ENCODE results near the gene ATXN1.
A peak's percentile ranks its signal among the peaks of the same experiment; 100 is the strongest.

The ATXN1 gene

DNA sequence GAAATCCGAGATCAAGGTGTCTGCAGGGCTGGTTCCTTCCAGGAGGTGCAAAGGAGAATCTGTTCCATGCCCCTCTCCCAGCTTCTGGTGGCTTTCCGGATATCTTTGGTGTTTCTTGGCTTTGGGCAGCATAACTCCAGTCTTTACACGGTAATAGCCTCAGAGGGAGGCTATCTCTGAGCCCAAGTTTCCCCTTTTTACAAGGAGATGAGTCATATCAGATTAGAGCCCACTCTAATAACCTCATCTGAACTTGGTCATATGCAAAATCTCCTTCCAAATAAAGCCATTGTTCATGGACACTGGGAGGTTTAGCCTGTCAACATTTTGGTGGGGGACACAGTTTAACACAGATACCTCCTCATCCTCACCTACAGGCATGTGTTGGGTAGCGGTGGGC lies 213.7 kb downstream of the ATXN1 start:
- Histone ChIP-seq H3K79me2 (ENCODE audit: control insufficient read depth, insufficient read depth, low read length) (no peaks in the 10 kb centered on the region), H3K18ac (ENCODE audit: low read length) (no peak overlapping the region), H3K56ac (ENCODE audit: low read length) (no peak overlapping the region), H4K5ac (ENCODE audit: low read length) (no peak overlapping the region), H2AK5ac (ENCODE audit: low read length) (no peak overlapping the region), H3K4me2 (ENCODE audit: low read length) (no peak overlapping the region), H3K23ac (ENCODE audit: low read length) (no peak overlapping the region), H3K4me3 (ENCODE audit: low read length) (no peak overlapping the region), H2BK5ac (ENCODE audit: low read length) (no peak overlapping the region), H2BK120ac (ENCODE audit: low read depth, low read length) (no peak overlapping the region), H3K27me3 (ENCODE audit: insufficient read depth, low read length, poor library complexity) (no peaks in the 10 kb centered on the region), H3K36me3 (ENCODE audit: control insufficient read depth, insufficient read depth, low read length) (no peaks in the 10 kb centered on the region), H3K9ac (ENCODE audit: low read length) (no peak overlapping the region), H3K27ac (ENCODE audit: low read depth, low read length) (no peak overlapping the region), H3K4ac (ENCODE audit: low read depth, low read length) (no peak overlapping the region), H3K4me1 (ENCODE audit: control insufficient read depth, low read depth, low read length) (no peaks in the 10 kb centered on the region), H4K8ac (ENCODE audit: low read depth, low read length) (no peak overlapping the region), H3K79me1 (ENCODE audit: low read length) (no peaks in the 10 kb centered on the region), H2BK15ac (replicated peaks; ENCODE audit: low read depth) (no peak overlapping the region)
- no CpG with 5 or more reads among the region's 4 CpGs for WGBS (ENCODE audit: extremely low coverage, insufficient coverage, low lambda C conversion rate)
- no peak for DNase-seq

DNA sequence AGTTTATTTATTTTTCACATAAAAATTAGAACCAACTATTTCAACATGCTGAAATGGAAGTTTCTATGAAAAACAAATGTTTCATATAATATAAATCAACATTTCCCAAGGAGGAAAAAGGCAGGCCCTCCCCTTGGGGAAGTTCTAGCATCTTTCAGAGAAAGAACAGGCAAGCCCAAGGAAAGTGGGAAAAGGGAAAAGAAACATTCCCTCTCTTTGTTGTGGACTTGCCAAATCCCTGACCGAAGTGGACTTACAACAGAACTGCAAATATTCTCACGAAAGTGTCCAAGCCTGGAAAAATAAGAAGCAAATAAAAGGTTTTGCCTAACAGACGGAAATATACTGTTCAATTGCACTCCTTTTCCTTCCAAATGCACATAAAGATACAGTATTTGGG lies 214.4 kb downstream of the ATXN1 start:
- no peak overlapping the region for H3K4ac ChIP-seq (ENCODE audit: low read depth, low read length)
- H3K79me2 ChIP-seq (ENCODE audit: control insufficient read depth, insufficient read depth, low read length) = no peaks in the 10 kb centered on the region
- no peak overlapping the region for H2BK120ac ChIP-seq (ENCODE audit: low read depth, low read length)
- no peak overlapping the region for H3K23ac ChIP-seq (ENCODE audit: low read length)
- no peak for DNase-seq
- H3K27me3 ChIP-seq (ENCODE audit: insufficient read depth, low read length, poor library complexity) = no peaks in the 10 kb centered on the region
- no peak overlapping the region for H3K18ac ChIP-seq (ENCODE audit: low read length)
- no peak overlapping the region for H2BK5ac ChIP-seq (ENCODE audit: low read length)
- WGBS (ENCODE audit: extremely low coverage, insufficient coverage, low lambda C conversion rate) = no CpG with 5 or more reads among the region's 3 CpGs
- no peak overlapping the region for H4K8ac ChIP-seq (ENCODE audit: low read depth, low read length)
- no peak overlapping the region for H3K27ac ChIP-seq (ENCODE audit: low read depth, low read length)
- H3K4me3 ChIP-seq (ENCODE audit: low read length) = no peak overlapping the region
- H2BK15ac ChIP-seq (replicated peaks; ENCODE audit: low read depth) = no peak overlapping the region
- H3K4me2 ChIP-seq (ENCODE audit: low read length) = no peak overlapping the region
- no peaks in the 10 kb centered on the region for H3K36me3 ChIP-seq (ENCODE audit: control insufficient read depth, insufficient read depth, low read length)
- no peaks in the 10 kb centered on the region for H3K4me1 ChIP-seq (ENCODE audit: control insufficient read depth, low read depth, low read length)
- no peak overlapping the region for H4K5ac ChIP-seq (ENCODE audit: low read length)
- no peak overlapping the region for H2AK5ac ChIP-seq (ENCODE audit: low read length)
- no peak overlapping the region for H3K56ac ChIP-seq (ENCODE audit: low read length)
- no peaks in the 10 kb centered on the region for H3K79me1 ChIP-seq (ENCODE audit: low read length)
- H3K9ac ChIP-seq (ENCODE audit: low read length) = no peak overlapping the region

DNA sequence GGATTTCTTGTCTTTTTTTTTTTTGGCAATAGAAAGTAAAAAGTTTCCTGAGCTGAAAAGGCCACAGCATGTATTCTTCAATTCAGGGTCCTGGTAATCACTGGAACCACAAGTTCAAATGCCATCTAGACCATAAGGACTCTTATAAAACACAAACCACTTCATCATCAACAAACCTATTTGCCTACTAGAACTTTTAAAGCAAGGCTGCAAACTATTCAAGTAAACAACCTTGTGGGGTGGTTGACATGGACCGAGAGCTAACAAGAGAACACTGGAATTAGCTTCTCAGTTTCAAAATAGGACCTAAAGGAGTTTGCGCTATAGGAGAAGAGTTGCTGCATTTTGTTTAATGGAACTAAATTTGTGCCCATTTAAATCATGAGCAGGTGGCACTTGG lies 215.9 kb downstream of the ATXN1 start:
- Histone ChIP-seq H3K4me2 (ENCODE audit: low read length) (no peak overlapping the region), H3K18ac (ENCODE audit: low read length) (no peak overlapping the region), H4K8ac (ENCODE audit: low read depth, low read length) (no peak overlapping the region), H4K5ac (ENCODE audit: low read length) (no peak overlapping the region), H3K4me1 (ENCODE audit: control insufficient read depth, low read depth, low read length) (no peaks in the 10 kb centered on the region), H3K27me3 (ENCODE audit: insufficient read depth, low read length, poor library complexity) (no peaks in the 10 kb centered on the region), H3K4me3 (ENCODE audit: low read length) (no peak overlapping the region), H2BK120ac (ENCODE audit: low read depth, low read length) (no peak overlapping the region), H3K56ac (ENCODE audit: low read length) (no peak overlapping the region), H3K36me3 (ENCODE audit: control insufficient read depth, insufficient read depth, low read length) (no peaks in the 10 kb centered on the region), H3K4ac (ENCODE audit: low read depth, low read length) (no peak overlapping the region), H3K27ac (ENCODE audit: low read depth, low read length) (no peak overlapping the region), H2BK5ac (ENCODE audit: low read length) (no peak overlapping the region), H3K23ac (ENCODE audit: low read length) (no peak overlapping the region), H3K79me2 (ENCODE audit: control insufficient read depth, insufficient read depth, low read length) (no peaks in the 10 kb centered on the region), H2AK5ac (ENCODE audit: low read length) (no peak overlapping the region), H2BK15ac (replicated peaks; ENCODE audit: low read depth) (no peak overlapping the region), H3K79me1 (ENCODE audit: low read length) (no peaks in the 10 kb centered on the region), H3K9ac (ENCODE audit: low read length) (no peak overlapping the region)
- WGBS (ENCODE audit: extremely low coverage, insufficient coverage, low lambda C conversion rate) = no CpG with 5 or more reads among the region's 2 CpGs
- DNase-seq = no peak

DNA sequence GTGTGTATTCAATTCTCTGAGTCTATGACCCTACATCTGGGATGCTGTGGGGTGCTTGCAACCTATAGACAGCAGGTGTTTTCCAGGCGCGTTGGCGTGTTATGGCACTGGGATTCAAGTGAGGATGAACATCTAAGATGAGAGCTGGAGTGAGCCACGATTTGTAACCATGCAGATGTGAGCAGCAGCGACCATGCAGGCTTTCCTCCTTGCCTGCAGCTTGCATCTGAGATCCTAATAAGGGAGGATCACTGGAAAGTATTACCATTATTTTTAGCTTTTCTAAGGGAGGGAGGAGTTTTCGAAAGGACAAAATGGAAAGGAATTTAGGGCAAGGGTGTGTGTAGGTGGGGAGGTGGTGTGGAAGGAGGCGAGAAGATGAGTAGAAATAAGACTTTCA lies 216.7 kb downstream of the ATXN1 start:
- Histone ChIP-seq H2BK15ac (replicated peaks; ENCODE audit: low read depth) (no peak overlapping the region), H3K4me3 (ENCODE audit: low read length) (no peak overlapping the region), H3K4me1 (ENCODE audit: control insufficient read depth, low read depth, low read length) (no peaks in the 10 kb centered on the region), H2BK120ac (ENCODE audit: low read depth, low read length) (no peak overlapping the region), H3K18ac (ENCODE audit: low read length) (no peak overlapping the region), H3K9ac (ENCODE audit: low read length) (no peak overlapping the region), H2BK5ac (ENCODE audit: low read length) (no peak overlapping the region), H2AK5ac (ENCODE audit: low read length) (no peak overlapping the region), H4K5ac (ENCODE audit: low read length) (no peak overlapping the region), H3K4ac (ENCODE audit: low read depth, low read length) (no peak overlapping the region), H3K79me1 (ENCODE audit: low read length) (no peaks in the 10 kb centered on the region), H3K56ac (ENCODE audit: low read length) (no peak overlapping the region), H4K8ac (ENCODE audit: low read depth, low read length) (no peak overlapping the region), H3K36me3 (ENCODE audit: control insufficient read depth, insufficient read depth, low read length) (no peaks in the 10 kb centered on the region), H3K27ac (ENCODE audit: low read depth, low read length) (no peak overlapping the region), H3K27me3 (ENCODE audit: insufficient read depth, low read length, poor library complexity) (no peaks in the 10 kb centered on the region), H3K4me2 (ENCODE audit: low read length) (no peak overlapping the region), H3K79me2 (ENCODE audit: control insufficient read depth, insufficient read depth, low read length) (no peaks in the 10 kb centered on the region), H3K23ac (ENCODE audit: low read length) (no peak overlapping the region)
- DNase-seq = no peak
- WGBS (ENCODE audit: extremely low coverage, insufficient coverage, low lambda C conversion rate) = 100% methylated on average over 2 of the region's 7 CpGs

DNA sequence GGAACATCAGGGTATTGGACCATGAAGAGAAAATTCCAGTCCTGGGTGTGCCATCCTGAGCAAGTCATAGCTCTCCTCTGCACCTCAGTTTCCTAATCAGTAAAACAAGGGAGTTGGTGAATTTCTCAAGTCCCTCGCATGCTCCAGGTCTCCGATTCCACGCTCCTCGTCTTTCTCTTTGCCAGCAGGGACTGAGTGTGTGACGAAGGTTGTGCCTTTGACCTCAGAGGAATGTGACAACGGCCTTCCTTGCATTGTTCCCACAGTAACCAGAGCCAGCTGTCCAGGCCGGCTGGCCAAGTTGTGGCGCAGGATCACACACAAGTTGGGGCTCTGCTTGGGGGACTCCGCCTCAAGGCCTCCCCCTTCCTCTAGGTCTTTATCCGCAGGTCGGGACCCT lies 217.3 kb downstream of the ATXN1 start:
- Histone ChIP-seq H2BK5ac (ENCODE audit: low read length) (no peak overlapping the region), H3K4me2 (ENCODE audit: low read length) (no peak overlapping the region), H2AK5ac (ENCODE audit: low read length) (no peak overlapping the region), H3K56ac (ENCODE audit: low read length) (no peak overlapping the region), H4K8ac (ENCODE audit: low read depth, low read length) (no peak overlapping the region), H3K23ac (ENCODE audit: low read length) (no peak overlapping the region), H3K79me1 (ENCODE audit: low read length) (no peaks in the 10 kb centered on the region), H3K4me1 (ENCODE audit: control insufficient read depth, low read depth, low read length) (no peaks in the 10 kb centered on the region), H3K79me2 (ENCODE audit: control insufficient read depth, insufficient read depth, low read length) (no peaks in the 10 kb centered on the region), H2BK120ac (ENCODE audit: low read depth, low read length) (no peak overlapping the region), H3K4ac (ENCODE audit: low read depth, low read length) (no peak overlapping the region), H3K27me3 (ENCODE audit: insufficient read depth, low read length, poor library complexity) (no peaks in the 10 kb centered on the region), H3K27ac (ENCODE audit: low read depth, low read length) (no peak overlapping the region), H4K5ac (ENCODE audit: low read length) (no peak overlapping the region), H3K4me3 (ENCODE audit: low read length) (no peak overlapping the region), H3K18ac (ENCODE audit: low read length) (no peak overlapping the region), H2BK15ac (replicated peaks; ENCODE audit: low read depth) (no peak overlapping the region), H3K36me3 (ENCODE audit: control insufficient read depth, insufficient read depth, low read length) (no peaks in the 10 kb centered on the region), H3K9ac (ENCODE audit: low read length) (no peak overlapping the region)
- no CpG with 5 or more reads among the region's 11 CpGs for WGBS (ENCODE audit: extremely low coverage, insufficient coverage, low lambda C conversion rate)
- peak; percentile 29 for DNase-seq

DNA sequence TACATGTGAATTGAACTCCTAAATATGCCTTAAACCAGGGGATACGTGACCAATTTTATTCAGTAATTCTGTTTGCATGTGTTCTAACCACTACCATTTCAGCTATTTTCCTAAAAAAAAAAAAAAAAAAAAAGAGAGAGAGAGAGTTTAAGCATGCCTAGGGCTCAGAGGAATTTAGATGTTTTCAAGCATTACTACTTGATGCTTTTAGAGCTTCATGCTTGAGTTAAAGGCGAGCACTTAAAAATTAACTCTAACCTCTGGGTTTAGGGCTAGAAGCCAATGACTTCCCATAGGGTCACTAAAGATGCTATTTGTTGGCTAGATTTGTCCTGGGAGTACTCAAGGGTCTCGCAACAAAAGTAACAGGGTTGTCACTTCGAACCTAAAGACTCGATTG lies 217.7 kb downstream of the ATXN1 start:
- Histone ChIP-seq H4K8ac (ENCODE audit: low read depth, low read length) (no peak overlapping the region), H3K56ac (ENCODE audit: low read length) (no peak overlapping the region), H3K18ac (ENCODE audit: low read length) (no peak overlapping the region), H3K4me1 (ENCODE audit: control insufficient read depth, low read depth, low read length) (no peaks in the 10 kb centered on the region), H3K9ac (ENCODE audit: low read length) (no peak overlapping the region), H2BK5ac (ENCODE audit: low read length) (no peak overlapping the region), H3K36me3 (ENCODE audit: control insufficient read depth, insufficient read depth, low read length) (no peaks in the 10 kb centered on the region), H3K79me1 (ENCODE audit: low read length) (no peaks in the 10 kb centered on the region), H3K4ac (ENCODE audit: low read depth, low read length) (no peak overlapping the region), H3K27me3 (ENCODE audit: insufficient read depth, low read length, poor library complexity) (no peaks in the 10 kb centered on the region), H2BK15ac (replicated peaks; ENCODE audit: low read depth) (no peak overlapping the region), H4K5ac (ENCODE audit: low read length) (no peak overlapping the region), H3K4me3 (ENCODE audit: low read length) (no peak overlapping the region), H3K79me2 (ENCODE audit: control insufficient read depth, insufficient read depth, low read length) (no peaks in the 10 kb centered on the region), H3K4me2 (ENCODE audit: low read length) (no peak overlapping the region), H3K27ac (ENCODE audit: low read depth, low read length) (no peak overlapping the region), H2AK5ac (ENCODE audit: low read length) (no peak overlapping the region), H3K23ac (ENCODE audit: low read length) (no peak overlapping the region), H2BK120ac (ENCODE audit: low read depth, low read length) (no peak overlapping the region)
- no CpG with 5 or more reads among the region's 5 CpGs for WGBS (ENCODE audit: extremely low coverage, insufficient coverage, low lambda C conversion rate)
- DNase-seq = no peak
